HG02884 (cell line): ENCODE measurements around the gene KCNAB1.

ENCODE experiments used
- ATAC-seq: cut with Tn5 transposase; IDR thresholded peaks from one replicate; pipeline ENCODE4 v1.9.1; 2021; ENCODE audit warnings: mild to moderate bottlenecking, moderate library complexity; ENCODE audit not compliant: unreplicated experiment

KCNAB1 gene

GRCh38 chr3:156479604-156480003 lies 359.2 kb downstream of the KCNAB1 start:
- ATAC-seq: no peak

GRCh38 chr3:156480949-156481348 lies 360.6 kb downstream of the KCNAB1 start:
- no peak for ATAC-seq

- ATAC-seq: no peak
Measured at GRCh38 chr3:156483002-156483401, 362.6 kb downstream of the KCNAB1 start.

DNA sequence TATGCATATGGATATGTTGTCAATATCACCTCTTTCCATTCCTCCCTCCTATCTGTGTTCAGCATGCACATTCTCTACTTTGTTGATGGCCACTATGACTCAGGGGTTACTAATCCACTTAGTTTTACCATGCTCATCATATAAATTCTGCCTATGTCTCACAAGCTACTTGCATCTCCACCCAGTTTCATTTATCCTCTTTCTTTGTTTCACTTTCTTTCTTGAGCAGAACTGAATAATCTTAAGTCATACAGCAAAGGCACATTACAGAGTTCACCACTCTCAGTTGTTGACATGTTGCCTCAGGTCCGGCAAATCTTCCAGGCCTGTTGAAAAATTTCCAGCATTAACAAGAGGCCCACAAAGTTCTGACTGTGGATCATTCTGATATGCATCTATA lies 363.0 kb downstream of the KCNAB1 start:
- peak; percentile 90 for ATAC-seq

DNA sequence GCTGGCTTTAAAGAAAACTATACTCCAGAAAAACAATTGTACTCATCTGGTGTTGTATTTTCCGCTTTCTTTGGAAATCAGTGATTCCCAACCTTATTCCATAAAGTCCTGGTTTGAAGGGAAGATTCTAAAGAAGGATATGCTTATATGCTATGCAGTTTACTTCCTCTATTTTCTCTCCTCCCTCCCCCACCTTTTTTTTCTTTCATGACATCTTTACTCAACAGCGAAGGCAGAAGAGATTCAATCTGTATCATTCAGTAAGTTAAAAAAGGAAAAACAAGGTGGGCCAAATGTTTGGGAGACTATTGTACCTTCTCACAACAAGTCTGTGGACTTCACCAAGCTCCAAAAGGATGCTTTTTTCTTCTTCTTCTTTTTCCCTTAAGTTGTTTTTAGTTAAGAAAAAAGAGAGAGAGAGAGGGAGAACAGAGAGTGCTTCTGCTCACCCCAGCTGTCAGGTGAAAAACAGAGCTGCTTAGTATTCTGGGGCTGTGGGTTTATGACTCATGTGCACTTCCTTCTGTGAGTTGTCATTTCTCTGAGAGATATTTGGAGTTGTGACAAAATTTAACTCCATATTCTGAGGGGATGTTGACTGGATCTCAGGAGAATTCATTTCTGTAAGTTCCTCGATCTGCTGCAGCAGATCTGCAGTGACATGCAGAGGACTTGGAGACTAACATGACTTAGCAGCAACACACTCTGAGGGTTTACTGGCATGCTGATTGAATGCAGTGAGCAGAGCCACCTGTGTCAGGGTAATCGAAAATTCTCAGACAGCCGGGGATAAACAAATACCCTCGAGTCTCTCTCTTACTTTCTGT lies 363.8 kb downstream of the KCNAB1 start:
- ATAC-seq: peak; percentile 80

DNA sequence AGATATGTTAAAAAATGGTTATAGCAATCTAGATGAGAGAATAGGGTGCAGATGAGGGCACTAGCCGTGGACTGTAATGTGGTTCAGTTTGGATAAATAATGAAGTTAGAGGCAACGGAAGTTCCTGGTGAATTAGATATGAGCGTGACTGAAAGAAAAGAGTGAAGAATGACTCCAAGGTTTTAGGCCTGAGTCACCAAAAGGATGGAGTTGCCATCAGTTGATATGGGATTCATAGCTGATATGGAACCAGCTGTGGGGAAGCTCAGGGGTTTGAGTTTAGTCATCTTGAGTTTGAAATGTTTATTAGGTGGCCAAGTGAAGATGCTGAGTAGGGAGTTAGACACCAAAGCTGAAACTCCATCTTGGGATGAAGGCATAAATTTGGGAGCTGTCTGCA lies 368.4 kb downstream of the KCNAB1 start:
- ATAC-seq: no peak

DNA sequence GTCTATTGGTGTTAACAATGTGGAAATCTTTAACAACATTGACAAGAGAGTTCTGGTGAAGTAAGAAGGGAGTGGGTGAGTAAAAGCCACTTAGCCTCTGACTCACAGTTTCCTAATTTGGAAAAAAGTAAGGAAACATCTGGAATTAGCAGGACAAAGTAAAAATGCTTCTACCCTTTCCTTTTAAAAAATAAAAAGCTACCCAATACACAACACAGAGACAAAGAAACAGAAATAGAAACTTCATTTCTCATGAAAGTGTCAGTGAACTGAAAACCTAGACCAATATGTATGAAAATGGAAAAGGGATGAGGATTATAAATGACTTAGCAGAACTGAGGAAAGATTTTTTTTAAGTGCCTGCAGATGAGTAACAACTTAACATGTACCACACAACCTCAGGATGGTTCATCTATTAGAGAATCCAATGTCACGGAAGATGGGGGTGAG lies 369.1 kb downstream of the KCNAB1 start:
- no peak for ATAC-seq

- ATAC-seq: no peak
Measured at GRCh38 chr3:156491192-156491591, 370.8 kb downstream of the KCNAB1 start.

DNA sequence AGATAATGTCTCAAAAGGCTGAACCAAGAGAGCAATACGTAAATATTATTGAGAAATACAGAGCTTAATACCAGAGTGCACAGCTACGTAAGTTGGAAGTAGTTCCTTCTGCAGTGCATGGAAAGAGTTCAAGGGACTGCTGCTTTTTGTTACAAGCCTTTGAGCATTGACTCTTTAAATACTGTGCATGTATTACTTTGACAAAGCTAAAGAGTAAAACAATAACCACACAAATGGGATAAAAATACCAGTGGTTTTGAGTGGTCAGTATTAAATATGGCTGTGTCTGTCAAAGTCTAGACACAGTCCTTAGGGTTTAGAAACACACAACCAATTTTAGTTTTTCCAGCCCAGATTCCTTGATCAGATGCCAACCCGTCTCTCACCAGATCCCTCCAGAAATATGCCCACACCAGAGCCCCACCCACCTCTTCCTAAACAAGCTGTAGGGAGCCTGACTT lies 372.5 kb downstream of the KCNAB1 start:
- no peak for ATAC-seq

GRCh38 chr3:156493887-156494286 lies 373.5 kb downstream of the KCNAB1 start:
- no peak for ATAC-seq

GRCh38 chr3:156495816-156496215 lies 375.4 kb downstream of the KCNAB1 start:
- ATAC-seq: no peak

GRCh38 chr3:156497326-156497725 lies 376.9 kb downstream of the KCNAB1 start:
- no peak for ATAC-seq

DNA sequence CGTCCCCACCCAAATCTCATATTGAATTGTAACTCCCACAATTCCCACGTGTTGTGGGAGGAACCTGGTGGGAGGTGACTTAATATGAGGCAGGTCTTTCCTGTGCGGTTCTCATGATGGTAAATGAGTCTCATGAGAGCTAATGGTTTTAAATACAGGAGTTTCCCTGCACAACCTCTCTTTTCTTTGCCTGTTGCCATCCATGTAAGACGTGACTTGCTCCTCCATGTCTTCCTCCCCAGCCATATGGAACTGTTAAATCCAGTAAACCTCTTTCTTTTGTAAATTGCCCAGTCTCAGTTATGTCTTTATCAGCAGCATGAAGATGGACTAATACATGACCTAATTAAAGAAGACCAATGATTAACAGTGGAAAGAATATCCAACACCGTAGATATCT lies 377.9 kb downstream of the KCNAB1 start:
- no peak for ATAC-seq

- ATAC-seq: no peak
Measured at GRCh38 chr3:156507285-156507684, 386.9 kb downstream of the KCNAB1 start.

- ATAC-seq: peak; percentile 62
Measured at GRCh38 chr3:156509189-156510174, 389.1 kb downstream of the KCNAB1 start.

- ATAC-seq: no peak
Measured at GRCh38 chr3:156511987-156512677, 391.8 kb downstream of the KCNAB1 start.

- no peak for ATAC-seq
Measured at GRCh38 chr3:156513619-156514018, 393.2 kb downstream of the KCNAB1 start.

DNA sequence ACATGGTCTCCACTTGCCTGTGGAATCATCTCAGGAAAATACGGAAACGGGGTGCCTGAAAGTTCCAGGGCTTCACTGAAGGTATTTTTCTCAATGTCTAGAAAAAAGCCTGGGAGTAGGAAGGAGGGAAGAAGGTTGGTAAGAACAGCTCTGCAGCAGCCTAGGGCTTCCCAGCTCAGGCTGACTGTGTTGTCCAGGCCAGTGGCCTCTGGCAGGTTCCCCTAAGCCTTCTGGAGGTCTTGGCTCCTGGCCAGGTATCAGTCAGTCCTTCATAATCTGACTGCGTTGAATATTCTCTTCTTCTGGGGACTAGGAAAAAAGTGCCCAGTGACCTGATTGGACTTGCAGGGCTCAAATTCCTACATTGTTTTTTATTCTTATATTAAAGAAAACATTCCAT lies 395.9 kb downstream of the KCNAB1 start:
- no peak for ATAC-seq

DNA sequence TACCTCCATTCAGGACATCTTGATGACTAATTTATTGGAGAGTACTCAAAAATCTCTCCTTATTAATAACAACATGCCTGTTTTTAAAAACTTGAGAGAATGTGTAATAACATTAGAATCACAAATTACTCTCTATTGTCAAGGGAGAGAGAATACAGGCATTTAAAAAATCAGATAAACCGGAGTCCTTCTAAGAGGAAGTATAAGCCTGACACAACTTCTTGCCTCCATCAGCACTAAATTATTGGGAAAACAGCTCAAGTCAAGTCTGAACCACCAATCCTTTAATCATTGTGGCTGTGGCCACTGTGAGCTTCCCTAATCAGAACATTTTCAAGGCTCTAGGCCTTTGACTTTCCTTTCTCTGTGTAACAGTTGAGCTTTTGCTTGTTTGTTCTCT lies 396.6 kb downstream of the KCNAB1 start:
- no peak for ATAC-seq

DNA sequence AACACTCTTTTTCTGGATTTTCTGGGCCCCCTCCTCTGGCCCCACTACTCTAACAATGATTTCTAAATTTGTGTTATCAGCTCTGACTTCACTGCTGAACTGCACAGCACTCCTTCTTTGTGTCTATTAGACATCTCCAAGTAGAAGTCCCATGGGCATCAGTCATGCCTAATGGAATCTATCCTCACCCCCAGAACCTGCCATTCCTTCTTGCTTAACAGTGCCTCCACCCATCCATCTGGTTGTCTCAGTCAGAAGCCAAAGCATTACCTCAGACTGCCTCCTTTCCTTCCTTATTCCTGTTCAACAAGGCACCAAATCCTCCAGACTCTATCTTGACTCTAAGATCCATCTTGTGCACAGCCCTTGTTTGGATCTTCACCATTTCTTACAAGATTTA lies 398.3 kb downstream of the KCNAB1 start:
- ATAC-seq: no peak

GRCh38 chr3:156519758-156520162 lies 399.4 kb downstream of the KCNAB1 start:
- ATAC-seq: peak; percentile 60
